LNCaP clone FGC (cell line): ENCODE measurements around the gene ABCA7.

ENCODE experiments used
- DNase-seq: peaks from one replicate; pipeline ENCODE4 v3.0.0-alpha.2; 2011; ENCODE audit warnings: low read depth
- H3K4me3 ChIP-seq: 2 replicates; pipeline ENCODE4 v1.5.1; 2011; ENCODE audit warnings: mild to moderate bottlenecking, low read depth, low read length, control low read depth
- CTCF ChIP-seq: IDR thresholded peaks from 2 replicates; pipeline ENCODE4 v1.5.1; 2012; ENCODE audit warnings: mild to moderate bottlenecking; ENCODE audit not compliant: control insufficient read depth, insufficient read depth; ENCODE audit errors: extremely low read depth

ABCA7 gene

DNA sequence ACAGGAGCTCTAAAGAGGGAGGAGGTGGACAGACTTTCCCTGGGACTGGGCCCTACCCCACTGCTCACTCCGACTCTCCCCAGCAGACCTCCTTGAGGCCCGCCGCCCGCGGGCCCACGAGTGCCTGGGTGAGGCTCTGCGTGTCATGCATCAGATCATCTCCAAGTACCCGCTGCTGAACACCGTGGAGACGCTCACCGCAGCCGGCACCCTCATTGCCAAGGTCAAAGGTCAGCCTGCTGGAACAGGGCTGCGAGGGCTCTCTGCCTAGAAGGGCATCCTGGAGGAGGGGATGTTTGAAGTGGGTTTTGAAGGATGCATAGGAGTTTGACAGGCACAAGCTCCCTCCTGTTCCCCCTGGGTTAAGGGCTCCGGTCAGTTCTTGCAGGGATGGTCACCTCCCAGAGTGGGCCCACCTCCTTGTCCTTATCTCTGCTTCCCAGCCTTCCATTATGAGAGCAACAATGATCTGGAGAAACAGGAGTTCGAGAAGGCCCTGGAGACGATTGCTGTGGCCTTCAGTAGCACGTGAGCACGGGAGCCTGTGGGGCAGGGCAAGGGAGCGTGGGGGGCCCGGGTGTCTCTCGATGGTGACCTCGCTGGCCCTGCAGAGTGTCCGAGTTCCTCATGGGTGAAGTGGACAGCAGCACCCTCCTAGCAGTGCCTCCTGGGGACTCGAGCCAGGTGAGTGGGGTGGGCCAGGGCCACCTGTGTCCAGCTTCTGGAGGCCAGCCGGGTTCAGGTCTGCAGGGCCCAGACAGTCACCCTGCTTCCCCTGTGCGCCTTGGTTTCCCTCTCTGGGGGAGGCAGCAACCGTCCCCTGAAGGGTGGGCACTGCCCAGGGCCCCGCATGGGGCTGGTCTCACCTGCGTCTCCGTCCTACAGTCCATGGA is 33.4 kb downstream of the ABCA7 start:
- H3K4me3 ChIP-seq = no peak overlapping the region; the same call in 1 of the 2 replicates
- no peak for TF ChIP-seq CTCF
- no peak for DNase-seq

GRCh38 chr19:1073956-1074517 is 34.1 kb downstream of the ABCA7 start:
- H3K4me3 ChIP-seq = peak overlapping the region; percentile 62
- no peak for TF ChIP-seq CTCF
- no peak for DNase-seq

GRCh38 chr19:1074544-1075283 is 34.8 kb downstream of the ABCA7 start:
- DNase-seq = no peak
- TF ChIP-seq CTCF = no peak
- peak overlapping the region; percentile 62 for H3K4me3 ChIP-seq

GRCh38 chr19:1076046-1076386 is 36.1 kb downstream of the ABCA7 start:
- DNase-seq = no peak
- TF ChIP-seq CTCF = no peak
- no peak overlapping the region for H3K4me3 ChIP-seq

DNA sequence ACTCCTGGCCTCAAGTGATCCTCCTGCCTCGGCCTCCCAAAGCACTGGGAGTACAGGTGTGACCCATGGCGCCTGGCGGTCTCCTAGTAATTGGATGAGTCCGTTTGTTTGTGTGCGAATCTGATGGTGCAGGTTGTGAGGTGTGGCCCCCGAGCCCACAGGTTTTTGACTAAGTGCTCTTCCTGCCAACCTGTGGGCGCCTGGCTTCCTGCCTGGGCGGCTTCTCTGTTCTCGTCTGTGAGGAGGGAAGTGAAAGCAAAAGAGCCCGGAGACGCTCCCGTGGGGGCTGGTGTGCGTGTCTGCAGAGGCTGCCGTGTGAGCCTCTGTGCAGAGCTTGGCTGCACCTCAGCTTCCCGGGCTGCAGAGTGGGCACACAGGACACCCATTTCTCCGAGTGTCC is 37.0 kb downstream of the ABCA7 start:
- H3K4me3 ChIP-seq = no peak overlapping the region
- TF ChIP-seq CTCF = no peak
- no peak for DNase-seq

DNA sequence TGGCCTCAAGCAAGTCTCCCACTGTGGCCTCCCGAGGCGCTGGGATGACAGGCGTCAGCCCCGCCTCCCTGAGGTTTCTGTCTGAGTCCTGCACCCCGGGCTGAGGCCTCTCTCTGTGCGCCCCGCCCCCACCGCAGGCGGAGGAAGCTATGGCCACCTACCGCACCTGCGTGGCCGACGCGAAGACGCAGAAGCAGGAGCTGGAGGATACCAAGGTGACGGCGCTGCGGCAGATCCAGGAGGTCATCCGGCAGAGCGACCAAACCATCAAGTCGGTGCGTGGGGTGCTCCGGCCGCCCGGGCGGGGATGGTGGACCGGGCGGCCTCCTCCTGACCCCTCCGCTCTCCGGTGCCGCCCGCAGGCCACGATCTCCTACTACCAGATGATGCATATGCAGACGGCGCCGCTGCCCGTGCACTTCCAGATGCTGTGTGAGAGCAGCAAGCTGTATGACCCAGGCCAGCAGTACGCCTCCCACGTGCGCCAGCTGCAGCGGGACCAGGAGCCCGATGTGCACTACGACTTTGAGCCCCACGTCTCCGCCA is 39.7 kb downstream of the ABCA7 start:
- H3K4me3 ChIP-seq = no peak overlapping the region
- no peak for DNase-seq
- TF ChIP-seq CTCF = no peak
